Thymus (tissue), 11 donors: ENCODE measurements around the gene AOX1. TPM values are rescaled to one million over a fixed set of nuclear protein-coding genes. Genes with fewer than 3 reads are reported as not detected.
A peak's percentile ranks its signal among the peaks of the same experiment; 100 is the strongest.

Source experiments
- DNase-seq, 9 donors: peaks; one replicate each; pipeline ENCODE4 v3.0.0-alpha.2; 2013; ENCODE audit warnings: low spot score in 9 of 9, low read depth in 6 of 9, missing footprints in 1 of 9
- H3K27ac ChIP-seq, 2 donors: one replicate each; pipeline ENCODE4 v1.5.1; 2013; ENCODE audit warnings: control low read depth in 1 of 2, low read depth in 1 of 2, low read length in 1 of 2, mild to moderate bottlenecking in 1 of 2, moderate library complexity in 1 of 2
- H3K27me3 ChIP-seq, 2 donors: one replicate each; pipeline ENCODE4 v1.5.1; 2013; ENCODE audit warnings: low read length in 1 of 2; ENCODE audit not compliant: control insufficient read depth in 2 of 2, insufficient read depth in 1 of 2
- H3K36me3 ChIP-seq, 2 donors: one replicate each; pipeline ENCODE4 v1.5.1; 2013; ENCODE audit warnings: low read length in 1 of 2, mild to moderate bottlenecking in 1 of 2, moderate library complexity in 1 of 2; ENCODE audit not compliant: control insufficient read depth in 2 of 2, insufficient read depth in 2 of 2
- H3K4me1 ChIP-seq, 2 donors: one replicate each; pipeline ENCODE4 v1.5.1; 2013; ENCODE audit warnings: low read length in 2 of 2; ENCODE audit not compliant: control insufficient read depth in 2 of 2, insufficient read depth in 2 of 2
- H3K4me3 ChIP-seq, 2 donors: one replicate each; pipeline ENCODE4 v1.5.1; 2013; ENCODE audit warnings: low read length in 2 of 2, control low read depth in 1 of 2, mild to moderate bottlenecking in 1 of 2
- H3K9me3 ChIP-seq, 2 donors: one replicate each; pipeline ENCODE4 v1.5.1; 2013; ENCODE audit warnings: low read length in 1 of 2, mild to moderate bottlenecking in 1 of 2; ENCODE audit not compliant: control insufficient read depth in 2 of 2, insufficient read depth in 1 of 2
- WGBS: extraction: QIAGEN DNeasy Blood & Tissue Kit; methylation state at CpG from one replicate; pipeline ENCODE4 v1.1.7; 2013; 5-methylcytosine and 5-hydroxymethylcytosine counted together
- polyA plus RNA-seq: library from polyadenylated mRNA; stranded (reverse); fragments of 200-250 nt; gene quantifications from one replicate; pipeline ENCODE4 v1.2.3, GENCODE V29; 2013
- total RNA-seq: library from RNA; stranded (reverse); fragments of 120-200 nt; gene quantifications from one replicate; pipeline ENCODE4 v1.2.4, GENCODE V29; 2013
- donor health status: healthy.

Gene AOX1
- total and polyA plus RNA-seq, 2 donors, result 0.42 to 10.7 TPM

DNA sequence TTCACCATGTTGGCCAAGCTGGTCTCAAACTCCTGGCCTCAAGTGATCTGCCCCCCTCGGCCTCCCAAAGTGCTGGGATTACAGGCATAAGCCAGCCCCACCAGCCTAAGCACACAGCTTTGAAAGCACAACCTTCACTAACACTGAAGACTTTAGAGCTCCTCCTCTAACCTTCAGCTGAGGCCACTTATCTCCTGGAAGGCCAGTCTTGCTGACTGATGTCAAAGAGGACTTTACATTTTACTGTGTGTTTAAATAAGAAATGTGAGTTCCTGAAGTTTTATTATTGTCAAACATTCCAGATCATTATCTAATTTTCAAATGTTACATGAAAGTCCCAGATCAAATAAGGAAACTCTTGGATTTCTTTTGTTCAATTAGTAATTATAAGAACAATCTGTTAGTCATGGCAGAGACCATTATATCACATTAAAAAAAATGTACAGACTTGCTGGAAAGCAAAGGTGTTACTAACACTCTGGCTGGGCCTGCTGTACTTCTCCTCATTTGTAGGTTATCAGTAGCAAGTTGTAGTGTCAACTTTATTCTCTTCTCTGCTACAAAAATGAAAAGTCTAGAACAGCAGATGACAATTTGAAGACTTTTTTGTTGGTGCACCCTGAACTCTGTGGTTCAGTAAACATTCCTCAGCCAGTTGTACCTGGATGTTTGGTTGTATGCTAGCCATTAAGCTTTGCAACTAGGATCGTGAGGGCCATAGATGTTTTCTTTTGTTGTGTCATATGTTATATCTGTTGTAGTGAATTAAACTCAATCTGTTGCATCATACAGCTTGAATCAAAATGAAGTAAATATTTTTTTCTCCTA lies 80.0 kb downstream of the AOX1 start:
- Histone ChIP-seq H3K9me3 (no peaks in the 10 kb centered on the region), H3K4me3 (no peak overlapping the region), H3K27me3 (no peaks in the 10 kb centered on the region), H3K36me3 (no peaks in the 10 kb centered on the region), H3K4me1 (peaks cover 6 to 13% of the 10 kb centered on the region in 2 donors), H3K27ac (no peak overlapping the region)
- no peak for DNase-seq
- WGBS, result over 99% methylated on average over 2 of the region's 2 CpGs

DNA sequence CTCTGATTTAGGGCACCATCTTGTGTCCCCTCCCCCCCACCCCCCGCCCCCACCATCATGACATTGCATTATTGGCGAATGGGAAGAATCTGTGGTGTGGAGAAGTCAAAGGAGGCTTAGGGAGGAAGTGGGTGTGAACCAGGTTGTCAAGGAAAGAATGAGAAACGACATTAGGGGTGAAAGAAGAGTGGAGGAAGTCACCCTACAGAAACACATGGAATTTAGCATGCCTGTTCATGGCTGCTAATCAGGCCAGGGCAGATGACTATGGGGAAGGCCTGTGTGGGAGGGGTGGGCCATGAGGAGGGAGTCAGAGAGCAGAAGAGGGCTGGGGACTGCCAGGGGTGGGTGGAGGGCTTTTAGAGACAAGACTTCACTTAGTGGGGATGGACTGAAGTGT lies 81.6 kb downstream of the AOX1 start:
- peaks cover 9 to 13% of the 10 kb centered on the region in 2 donors for H3K4me1 ChIP-seq
- H3K27me3 ChIP-seq, result no peaks in the 10 kb centered on the region
- DNase-seq, result no peak
- WGBS, result 57% methylated on average over 3 of the region's 3 CpGs
- no peaks in the 10 kb centered on the region for H3K36me3 ChIP-seq
- no peak overlapping the region for H3K27ac ChIP-seq
- H3K9me3 ChIP-seq, result no peaks in the 10 kb centered on the region
- no peak overlapping the region for H3K4me3 ChIP-seq

DNA sequence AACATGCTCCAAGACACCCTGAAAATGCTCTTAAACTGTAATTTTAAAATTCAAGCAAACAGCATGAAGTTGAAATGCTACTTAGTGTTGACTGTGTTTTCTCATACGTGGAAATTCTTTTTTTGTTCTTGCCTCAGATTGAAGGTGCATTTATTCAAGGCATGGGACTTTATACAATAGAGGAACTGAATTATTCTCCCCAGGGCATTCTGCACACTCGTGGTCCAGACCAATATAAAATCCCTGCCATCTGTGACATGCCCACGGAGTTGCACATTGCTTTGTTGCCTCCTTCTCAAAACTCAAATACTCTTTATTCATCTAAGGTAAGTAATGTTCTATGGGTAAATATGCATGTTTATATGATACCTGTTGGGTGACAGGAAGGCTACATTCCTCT lies 82.7 kb downstream of the AOX1 start:
- H3K36me3 ChIP-seq, result no peaks in the 10 kb centered on the region
- WGBS, result 78% methylated on average over 3 of the region's 3 CpGs
- H3K27ac ChIP-seq, result no peak overlapping the region
- peaks cover 19 to 24% of the 10 kb centered on the region in 2 donors for H3K4me1 ChIP-seq
- no peak overlapping the region for H3K4me3 ChIP-seq
- no peaks in the 10 kb centered on the region for H3K27me3 ChIP-seq
- no peaks in the 10 kb centered on the region for H3K9me3 ChIP-seq
- no peak for DNase-seq

DNA sequence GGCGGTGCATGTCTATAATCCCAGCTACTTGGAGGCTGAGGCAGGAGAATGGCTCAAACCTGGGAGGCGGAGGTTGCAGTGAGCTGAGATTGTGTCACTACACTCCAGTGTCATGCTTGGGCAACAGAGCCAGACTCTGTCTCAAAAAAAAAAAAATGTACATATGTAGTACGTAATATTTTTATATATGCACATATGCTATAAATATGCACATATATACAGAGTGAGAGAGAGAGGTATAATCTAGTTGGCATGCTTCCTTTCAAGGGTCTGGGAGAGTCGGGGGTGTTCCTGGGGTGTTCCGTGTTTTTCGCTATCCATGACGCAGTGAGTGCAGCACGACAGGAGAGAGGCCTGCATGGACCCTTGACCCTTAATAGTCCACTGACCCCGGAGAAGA lies 83.5 kb downstream of the AOX1 start:
- H3K4me3 ChIP-seq, result no peak overlapping the region
- H3K36me3 ChIP-seq, result no peaks in the 10 kb centered on the region
- H3K27me3 ChIP-seq, result no peaks in the 10 kb centered on the region
- H3K27ac ChIP-seq, result no peak overlapping the region
- no peak for DNase-seq
- no peaks in the 10 kb centered on the region for H3K9me3 ChIP-seq
- H3K4me1 ChIP-seq, result peaks cover 24 to 30% of the 10 kb centered on the region in 2 donors
- WGBS, result 98% methylated on average over 9 of the region's 9 CpGs

DNA sequence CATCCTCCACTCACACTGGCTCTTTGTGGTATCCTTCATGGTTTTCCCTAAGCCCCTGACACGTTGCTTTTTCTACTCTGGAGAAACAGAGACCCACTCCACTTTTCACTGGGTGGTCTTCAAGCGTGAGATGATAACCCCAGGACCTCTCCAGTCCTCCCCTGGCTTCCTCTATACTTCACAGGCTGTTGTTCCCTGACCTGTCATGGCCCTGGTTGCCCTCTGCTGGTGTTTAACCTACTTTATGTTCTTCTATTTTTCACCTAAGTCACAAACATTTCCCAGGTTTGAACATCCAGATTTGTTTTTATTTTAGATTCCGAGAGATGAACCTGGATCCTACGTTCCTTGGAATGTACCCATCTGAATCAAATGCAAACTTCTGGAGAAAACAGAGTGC lies 84.5 kb downstream of the AOX1 start:
- WGBS, result 87% methylated on average over 4 of the region's 4 CpGs
- Histone ChIP-seq H3K27me3 (no peaks in the 10 kb centered on the region), H3K4me1 (peaks cover 24 to 30% of the 10 kb centered on the region in 2 donors), H3K36me3 (no peaks in the 10 kb centered on the region), H3K27ac (no peak overlapping the region), H3K9me3 (no peaks in the 10 kb centered on the region), H3K4me3 (no peak overlapping the region)
- DNase-seq, result peak in 1 of 9 donors; percentile 44

DNA sequence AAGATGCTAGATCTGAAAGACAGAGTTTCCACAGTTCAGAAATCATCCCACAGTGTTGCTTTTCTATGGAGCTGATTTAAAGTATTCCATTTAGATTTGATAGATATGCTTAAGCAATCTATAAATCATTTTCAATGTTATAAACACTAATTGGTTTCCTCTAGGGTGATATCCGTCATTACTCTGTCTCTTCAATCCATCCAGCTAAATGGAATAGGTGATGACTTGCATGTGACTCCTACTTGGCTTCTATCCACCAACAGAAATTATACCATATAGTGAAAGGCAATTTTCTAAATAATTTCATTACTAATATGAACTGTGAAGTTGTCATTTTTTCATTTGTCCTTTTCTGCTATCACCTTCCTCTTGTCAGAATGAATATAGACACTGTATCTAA lies 84.9 kb downstream of the AOX1 start:
- WGBS, result 96% methylated on average over 1 of the region's 1 CpG
- H3K27me3 ChIP-seq, result no peaks in the 10 kb centered on the region
- H3K9me3 ChIP-seq, result no peaks in the 10 kb centered on the region
- H3K36me3 ChIP-seq, result no peaks in the 10 kb centered on the region
- H3K27ac ChIP-seq, result no peak overlapping the region
- peaks cover 24 to 30% of the 10 kb centered on the region in 2 donors for H3K4me1 ChIP-seq
- DNase-seq, result no peak
- no peak overlapping the region for H3K4me3 ChIP-seq

DNA sequence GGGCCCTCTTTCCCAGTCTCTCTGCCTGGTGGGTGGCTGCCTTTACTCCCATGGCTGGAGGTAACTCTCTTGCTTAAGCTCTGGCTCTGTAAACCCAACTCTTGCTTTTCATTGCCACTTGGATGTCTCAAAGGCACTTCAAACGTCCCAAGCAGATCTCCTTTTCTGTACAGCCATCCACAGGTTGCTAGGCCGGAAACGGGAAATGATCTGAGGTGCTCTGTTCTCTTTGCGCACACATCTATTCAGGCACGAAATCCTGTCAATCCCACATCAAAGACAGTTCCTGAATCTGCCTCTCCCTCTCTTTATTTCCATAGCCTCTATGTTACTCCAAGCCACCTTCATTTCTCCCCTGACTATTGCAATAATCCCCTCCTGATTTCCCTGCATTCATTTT lies 87.4 kb downstream of the AOX1 start:
- no peaks in the 10 kb centered on the region for H3K27me3 ChIP-seq
- no peaks in the 10 kb centered on the region for H3K36me3 ChIP-seq
- no peaks in the 10 kb centered on the region for H3K9me3 ChIP-seq
- DNase-seq, result peak in 1 of 9 donors; percentile 40
- H3K4me1 ChIP-seq, result peaks cover 37 to 44% of the 10 kb centered on the region in 2 donors
- H3K4me3 ChIP-seq, result no peak overlapping the region
- peak overlapping the region in 1 of 2 donors; percentile 29 for H3K27ac ChIP-seq
- WGBS, result 17% methylated on average over 5 of the region's 5 CpGs

DNA sequence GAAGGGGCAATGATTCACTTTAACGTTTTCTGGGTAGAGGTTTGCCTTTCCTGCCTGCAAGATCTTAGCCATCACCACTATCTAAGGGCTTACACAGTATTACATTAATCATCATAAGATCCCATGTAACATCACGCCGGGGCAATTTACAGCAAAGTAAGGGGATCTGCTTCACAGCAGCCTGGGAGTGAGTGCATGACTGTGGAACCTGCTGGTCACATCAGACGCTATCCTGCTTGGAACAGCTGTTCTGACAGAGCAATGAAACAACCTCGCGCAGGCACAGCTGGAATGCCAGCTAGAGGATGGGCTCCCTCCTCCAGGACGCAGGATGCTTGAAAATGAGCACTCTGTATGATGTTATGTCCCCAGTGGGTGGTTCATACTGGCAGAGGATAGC lies 89.0 kb downstream of the AOX1 start:
- 95% methylated on average over 7 of the region's 7 CpGs for WGBS
- no peaks in the 10 kb centered on the region for H3K36me3 ChIP-seq
- H3K27me3 ChIP-seq, result no peaks in the 10 kb centered on the region
- H3K4me3 ChIP-seq, result no peak overlapping the region
- H3K4me1 ChIP-seq, result peaks cover 37 to 40% of the 10 kb centered on the region in 2 donors
- no peaks in the 10 kb centered on the region for H3K9me3 ChIP-seq
- no peak overlapping the region for H3K27ac ChIP-seq
- no peak for DNase-seq

DNA sequence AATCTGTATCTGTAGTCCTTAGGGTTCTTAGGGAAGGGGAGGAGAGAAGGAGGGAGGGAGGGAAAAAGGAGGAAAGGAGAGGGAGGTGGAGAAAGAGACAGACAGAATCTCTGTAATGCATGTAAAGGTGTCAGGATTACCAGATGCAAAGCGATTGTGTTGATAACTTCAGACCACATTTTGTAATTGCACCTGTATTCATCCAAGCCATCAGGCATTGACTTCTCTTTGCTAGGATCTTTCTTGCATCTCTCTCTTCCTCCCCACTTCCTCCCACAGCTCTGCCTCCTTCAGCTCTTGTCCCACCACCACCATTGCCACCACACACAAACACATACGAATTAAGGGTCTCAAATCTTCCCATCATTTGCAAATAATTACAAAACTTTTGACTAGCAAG lies 91.4 kb downstream of the AOX1 start:
- Histone ChIP-seq H3K27ac (peak overlapping the region; percentile 46 to 59), H3K36me3 (no peaks in the 10 kb centered on the region), H3K4me3 (no peak overlapping the region), H3K27me3 (no peaks in the 10 kb centered on the region), H3K9me3 (no peaks in the 10 kb centered on the region), H3K4me1 (peaks cover 31 to 35% of the 10 kb centered on the region in 2 donors)
- WGBS, result 1% methylated on average over 2 of the region's 2 CpGs
- peak in 2 of 9 donors; percentile 42 to 66 for DNase-seq
